ENCODE results near the gene CCDC88B. TPM values are rescaled to one million over a fixed set of nuclear protein-coding genes. Genes with fewer than 3 reads are reported as not detected.

The CCDC88B gene
- total RNA-seq, 1 experiment from 2014 or later = 17.1 TPM

- Histone ChIP-seq H3K36me3 (ENCODE audit: control insufficient read depth, insufficient read depth, low read length) (no peaks in the 10 kb centered on the region), H3K27me3 (ENCODE audit: control insufficient read depth, insufficient read depth, low read length) (no peaks in the 10 kb centered on the region), H3K27ac (ENCODE audit: low read length) (no peak overlapping the region), H3K9me3 (ENCODE audit: control insufficient read depth, insufficient read depth, low read depth, low read length) (no peaks in the 10 kb centered on the region), H3K4me3 (ENCODE audit: low read depth in 2 of 2, low read length in 2 of 2) (no peak overlapping the region), H3K4me1 (ENCODE audit: control insufficient read depth, insufficient read depth, low read length) (peaks cover 28% of the 10 kb centered on the region)
- TF ChIP-seq TCF7L2 (IDR thresholded peaks at IDR 0.05; ENCODE audit: low read depth, low read length) (no peak), POLR2AphosphoS5 (IDR thresholded peaks at IDR 0.05; ENCODE audit: low read depth, low read length) (no peak), CTCF (IDR thresholded peaks at IDR 0.05) (no peak), REST (IDR thresholded peaks at IDR 0.05; ENCODE audit: insufficient read depth in 1 of 2, low read depth in 2 of 2, low read length in 1 of 2) (no peak), SIN3A (IDR thresholded peaks at IDR 0.05; ENCODE audit: borderline replicate concordance, insufficient read depth, low read depth, low read length) (no peak)
- no TSS peak for BruUV-seq (replicated peaks)
- in situ Hi-C loops (cut with HindIII; ENCODE audit: low pct_unique_long_range_greater_than_20kb, low sequenced_read_pairs) = no loop called here
- no peak for ATAC-seq
- POLR2A ChIA-PET = no interaction called here
- intact Hi-C loops (cut with micrococcal nuclease; ENCODE audit: unreplicated experiment) = no loop called here
- no peak for DNase-seq (ENCODE audit: low read depth, low spot score)
- CTCF ChIA-PET = no interaction called here
Observed at GRCh38 chr11:64339286-64339685, 718 bp upstream of the CCDC88B start.

GRCh38 chr11:64340671-64341335 is 799 bp downstream of the CCDC88B start:
- in situ Hi-C loops (cut with HindIII; ENCODE audit: low pct_unique_long_range_greater_than_20kb, low sequenced_read_pairs) (no loop called here), intact Hi-C loops (cut with micrococcal nuclease; ENCODE audit: unreplicated experiment) (no loop called here)
- no TSS peak for BruUV-seq (replicated peaks)
- H3K4me3 ChIP-seq (ENCODE audit: low read depth in 2 of 2, low read length in 2 of 2) = no peak overlapping the region
- peaks cover 22% of the 10 kb centered on the region for H3K4me1 ChIP-seq (ENCODE audit: control insufficient read depth, insufficient read depth, low read length)
- no peak for TF ChIP-seq POLR2AphosphoS5 (IDR thresholded peaks at IDR 0.05; ENCODE audit: low read depth, low read length)
- TF ChIP-seq CTCF (IDR thresholded peaks at IDR 0.05) = no peak
- no peak for TF ChIP-seq SIN3A (IDR thresholded peaks at IDR 0.05; ENCODE audit: borderline replicate concordance, insufficient read depth, low read depth, low read length)
- no peak for TF ChIP-seq TCF7L2 (IDR thresholded peaks at IDR 0.05; ENCODE audit: low read depth, low read length)
- TF ChIP-seq REST (IDR thresholded peaks at IDR 0.05; ENCODE audit: insufficient read depth in 1 of 2, low read depth in 2 of 2, low read length in 1 of 2) = no peak
- no peaks in the 10 kb centered on the region for H3K27me3 ChIP-seq (ENCODE audit: control insufficient read depth, insufficient read depth, low read length)
- CTCF ChIA-PET = interaction anchor here (0.6 to 2.3 kb wide), 5 partner anchors 9 to 134 kb away, joined by 3 to 33 read pairs (median 3); partner anchors contain the start of gene PRDX5
- no peaks in the 10 kb centered on the region for H3K9me3 ChIP-seq (ENCODE audit: control insufficient read depth, insufficient read depth, low read depth, low read length)
- POLR2A ChIA-PET = interaction anchor here (0.6 kb wide), 1 partner anchor 15 kb away, joined by 5 read pairs; no protein-coding TSS in a partner anchor
- ATAC-seq (no peak), DNase-seq (ENCODE audit: low read depth, low spot score) (no peak)
- H3K36me3 ChIP-seq (ENCODE audit: control insufficient read depth, insufficient read depth, low read length) = no peaks in the 10 kb centered on the region
- no peak overlapping the region for H3K27ac ChIP-seq (ENCODE audit: low read length)

All from Panc1 (cell line).